ENCODE results near the gene C4BPA. TPM values are rescaled to one million over a fixed set of nuclear protein-coding genes. Genes with fewer than 3 reads are reported as not detected.

C4BPA gene
- polyA plus RNA-seq, 1 experiment, result not detected

DNA sequence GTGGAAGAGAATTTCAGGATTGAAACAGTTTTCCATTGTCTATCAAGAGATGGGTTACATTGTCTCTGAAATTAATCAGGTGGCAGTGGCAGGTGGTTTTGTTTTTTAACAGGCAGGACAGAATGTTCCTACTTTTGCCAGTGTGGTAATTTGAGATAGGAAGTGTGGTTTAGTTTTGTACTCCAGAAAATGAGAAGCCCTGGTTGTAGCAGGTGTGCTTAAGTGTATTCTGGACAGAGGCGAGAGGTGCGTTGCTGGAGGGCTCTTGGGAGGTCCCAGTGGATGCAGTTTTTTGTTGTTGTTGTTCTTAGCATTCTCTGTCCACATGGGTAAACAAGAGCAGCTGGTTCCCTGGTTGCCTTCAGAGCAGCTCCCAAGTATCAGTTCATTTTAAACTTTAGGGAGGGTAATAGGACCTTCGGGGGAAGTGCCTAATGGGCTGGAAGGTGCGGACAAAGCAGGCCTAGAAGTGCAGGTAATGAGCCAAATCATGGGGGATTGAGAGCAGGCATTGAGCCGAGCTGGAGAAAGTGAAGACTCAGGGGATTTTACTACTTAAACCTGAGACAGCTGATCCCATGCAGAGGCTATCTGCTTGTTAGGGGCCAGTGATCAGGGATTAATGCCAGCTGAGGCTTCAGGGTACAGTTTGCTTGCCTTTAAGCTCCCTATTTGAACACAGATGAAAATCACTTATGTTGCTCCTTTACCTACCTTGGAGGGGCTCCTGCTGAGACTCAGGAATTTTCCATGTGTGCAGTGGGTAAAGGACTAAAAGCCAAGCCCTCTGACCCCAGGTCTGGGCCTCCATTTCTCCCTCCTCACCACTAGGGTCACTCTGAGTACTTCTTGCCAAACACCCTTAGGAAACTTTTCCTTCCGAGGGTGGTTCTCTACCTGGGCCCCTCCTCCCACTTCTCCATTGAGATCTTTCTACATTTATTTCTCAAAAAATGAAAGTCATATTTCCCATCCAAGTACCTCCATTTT, 44.9 kb upstream of the C4BPA start:
- no peaks in the 10 kb centered on the region for H3K27me3 ChIP-seq (ENCODE audit: control insufficient read depth, insufficient read depth, low read length)
- ChIA-PET POLR2A (no interaction called here), CTCF (interaction anchor here (1.0 to 2.0 kb wide), 2 partner anchors 8 to 11 kb away, joined by 3 to 5 read pairs; no protein-coding TSS in a partner anchor)
- no peak overlapping the region for H3K4me3 ChIP-seq (ENCODE audit: low read depth, low read length)
- no peaks in the 10 kb centered on the region for H3K36me3 ChIP-seq (ENCODE audit: control insufficient read depth, insufficient read depth, low read length)
- no peak for DNase-seq (ENCODE audit: low read depth)
- TF ChIP-seq, protein P1, sequence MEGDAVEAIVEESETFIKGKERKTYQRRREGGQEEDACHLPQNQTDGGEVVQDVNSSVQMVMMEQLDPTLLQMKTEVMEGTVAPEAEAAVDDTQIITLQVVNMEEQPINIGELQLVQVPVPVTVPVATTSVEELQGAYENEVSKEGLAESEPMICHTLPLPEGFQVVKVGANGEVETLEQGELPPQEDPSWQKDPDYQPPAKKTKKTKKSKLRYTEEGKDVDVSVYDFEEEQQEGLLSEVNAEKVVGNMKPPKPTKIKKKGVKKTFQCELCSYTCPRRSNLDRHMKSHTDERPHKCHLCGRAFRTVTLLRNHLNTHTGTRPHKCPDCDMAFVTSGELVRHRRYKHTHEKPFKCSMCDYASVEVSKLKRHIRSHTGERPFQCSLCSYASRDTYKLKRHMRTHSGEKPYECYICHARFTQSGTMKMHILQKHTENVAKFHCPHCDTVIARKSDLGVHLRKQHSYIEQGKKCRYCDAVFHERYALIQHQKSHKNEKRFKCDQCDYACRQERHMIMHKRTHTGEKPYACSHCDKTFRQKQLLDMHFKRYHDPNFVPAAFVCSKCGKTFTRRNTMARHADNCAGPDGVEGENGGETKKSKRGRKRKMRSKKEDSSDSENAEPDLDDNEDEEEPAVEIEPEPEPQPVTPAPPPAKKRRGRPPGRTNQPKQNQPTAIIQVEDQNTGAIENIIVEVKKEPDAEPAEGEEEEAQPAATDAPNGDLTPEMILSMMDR (IDR thresholded peaks at IDR 0.05; ENCODE audit: insufficient read depth, low read depth, low read length), result no peak

DNA sequence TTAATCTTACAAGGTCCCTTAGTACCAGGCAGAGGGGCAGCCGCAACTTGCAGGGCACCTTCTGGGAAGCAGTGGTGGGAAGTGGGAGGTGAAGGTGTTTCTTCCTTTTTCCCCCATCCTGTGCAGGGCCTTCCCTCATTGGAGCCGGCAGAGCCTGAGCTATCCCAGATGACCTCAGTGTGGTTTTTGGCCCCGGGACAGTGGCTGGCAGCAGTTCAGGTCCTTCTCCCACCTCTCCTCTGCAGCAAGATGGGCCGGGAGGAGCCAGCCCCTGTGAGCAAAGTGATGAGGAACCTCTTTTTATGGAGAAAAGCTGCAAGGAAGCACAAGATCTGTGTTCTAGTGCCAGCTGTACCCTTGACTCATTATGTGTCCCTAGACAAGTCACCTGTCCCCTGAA, 44.2 kb upstream of the C4BPA start:
- Histone ChIP-seq H3K36me3 (ENCODE audit: control insufficient read depth, insufficient read depth, low read length) (no peaks in the 10 kb centered on the region), H3K27me3 (ENCODE audit: control insufficient read depth, insufficient read depth, low read length) (no peaks in the 10 kb centered on the region), H3K4me3 (ENCODE audit: low read depth, low read length) (no peak overlapping the region)
- CTCF ChIA-PET, result interaction anchor here (0.8 to 1.0 kb wide), 2 partner anchors 8 to 18 kb away, joined by 3 to 4 read pairs; no protein-coding TSS in a partner anchor
- POLR2A ChIA-PET, result no interaction called here
- DNase-seq (ENCODE audit: low read depth), result no peak
- TF ChIP-seq, protein P1 (IDR thresholded peaks at IDR 0.05; ENCODE audit: insufficient read depth, low read depth, low read length), result no peak

DNA sequence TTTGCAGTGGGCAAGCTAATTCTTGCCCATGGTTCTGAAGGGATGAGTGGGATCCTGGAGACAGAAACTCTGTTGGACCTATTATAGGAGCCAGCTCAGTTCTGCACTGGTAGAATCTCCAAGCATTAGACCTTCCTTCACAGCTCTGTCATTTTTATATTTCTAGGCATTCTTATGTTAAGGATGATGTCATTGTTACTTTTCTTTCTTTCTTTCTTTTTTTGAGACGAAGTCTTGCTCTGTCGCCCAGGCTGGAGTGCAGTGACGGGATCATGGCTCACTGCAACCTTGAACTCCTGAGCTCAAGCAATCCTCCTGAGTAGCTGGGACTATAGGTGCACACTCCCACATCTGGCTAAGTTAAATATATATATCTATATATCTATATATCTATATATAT, 43.4 kb upstream of the C4BPA start:
- DNase-seq (ENCODE audit: low read depth), result no peak
- no peak overlapping the region for H3K4me3 ChIP-seq (ENCODE audit: low read depth, low read length)
- no peaks in the 10 kb centered on the region for H3K36me3 ChIP-seq (ENCODE audit: control insufficient read depth, insufficient read depth, low read length)
- H3K27me3 ChIP-seq (ENCODE audit: control insufficient read depth, insufficient read depth, low read length), result no peaks in the 10 kb centered on the region
- TF ChIP-seq, protein P1 (IDR thresholded peaks at IDR 0.05; ENCODE audit: insufficient read depth, low read depth, low read length), result no peak
- POLR2A ChIA-PET, result no interaction called here
- CTCF ChIA-PET, result interaction anchor here (0.8 kb wide), 1 partner anchor 18 kb away, joined by 4 read pairs; no protein-coding TSS in a partner anchor

DNA sequence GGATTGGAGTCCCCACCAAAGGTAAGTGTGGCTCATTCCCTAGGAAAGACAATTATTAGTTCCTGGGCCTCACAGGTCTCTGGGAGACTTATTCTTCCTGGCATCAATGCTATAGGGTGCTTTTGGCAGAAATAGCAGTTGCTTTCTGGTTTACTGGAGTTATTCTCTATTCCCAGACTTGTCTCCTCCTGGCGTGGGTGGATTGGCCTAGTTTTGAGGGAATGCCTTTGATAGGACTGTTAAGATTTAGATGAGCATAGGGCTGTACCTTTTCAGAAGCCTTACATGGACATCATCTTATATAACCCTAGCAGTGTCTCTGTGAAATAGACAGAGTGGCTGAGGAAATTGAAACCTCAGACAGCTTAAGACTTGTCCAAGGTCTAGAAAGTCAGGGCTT, 42.0 kb upstream of the C4BPA start:
- ChIA-PET POLR2A (no interaction called here), CTCF (no interaction called here)
- H3K27me3 ChIP-seq (ENCODE audit: control insufficient read depth, insufficient read depth, low read length), result no peaks in the 10 kb centered on the region
- H3K4me3 ChIP-seq (ENCODE audit: low read depth, low read length), result no peak overlapping the region
- no peak for DNase-seq (ENCODE audit: low read depth)
- TF ChIP-seq, protein P1 (IDR thresholded peaks at IDR 0.05; ENCODE audit: insufficient read depth, low read depth, low read length), result no peak
- no peaks in the 10 kb centered on the region for H3K36me3 ChIP-seq (ENCODE audit: control insufficient read depth, insufficient read depth, low read length)

DNA sequence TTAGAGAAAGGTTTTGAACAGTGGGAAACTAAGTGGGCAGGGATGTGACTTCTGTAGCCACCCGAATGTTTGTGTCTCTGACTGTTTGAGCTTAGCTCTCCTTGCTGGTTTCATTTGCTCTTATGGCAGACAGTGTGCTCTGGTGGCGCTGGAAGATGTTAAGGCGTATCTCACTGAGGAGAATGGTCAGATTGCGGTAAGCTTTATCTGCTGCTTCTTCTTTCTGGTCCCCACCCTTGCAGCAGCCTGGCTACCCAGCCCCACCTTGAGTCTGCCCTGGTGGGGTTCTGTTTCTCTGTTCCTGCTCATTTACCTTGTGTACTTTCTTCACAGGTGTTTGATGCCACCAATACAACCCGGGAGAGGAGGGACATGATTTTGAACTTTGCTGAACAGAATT, 41.0 kb upstream of the C4BPA start:
- DNase-seq (ENCODE audit: low read depth), result no peak
- no peaks in the 10 kb centered on the region for H3K27me3 ChIP-seq (ENCODE audit: control insufficient read depth, insufficient read depth, low read length)
- TF ChIP-seq, protein P1 (IDR thresholded peaks at IDR 0.05; ENCODE audit: insufficient read depth, low read depth, low read length), result no peak
- CTCF ChIA-PET, result interaction anchor here (1.0 kb wide), 1 partner anchor 10 kb away, joined by 3 read pairs; no protein-coding TSS in a partner anchor
- no peaks in the 10 kb centered on the region for H3K36me3 ChIP-seq (ENCODE audit: control insufficient read depth, insufficient read depth, low read length)
- H3K4me3 ChIP-seq (ENCODE audit: low read depth, low read length), result no peak overlapping the region
- POLR2A ChIA-PET, result no interaction called here

All from BJ (cell line).